Activated naive CD4-positive, alpha-beta T cell treated with anti-CD3 and anti-CD28 coated beads, Interleukin-2, amount 50 U/mL, for 24 hours (primary cell): ENCODE measurements around the gene TLR10.

Experiments used
- H3K27ac Mint-ChIP-seq: one replicate; pipeline ENCODE4 v1.8.0; 2021; ENCODE audit warnings: mild to moderate bottlenecking, mixed read lengths
- H3K27me3 Mint-ChIP-seq: one replicate; pipeline ENCODE4 v1.8.0; 2021; ENCODE audit warnings: mixed read lengths
- H3K36me3 Mint-ChIP-seq: one replicate; pipeline ENCODE4 v1.8.0; 2021; ENCODE audit warnings: mixed read lengths
- H3K4me1 Mint-ChIP-seq: one replicate; pipeline ENCODE4 v1.8.0; 2021; ENCODE audit warnings: mixed read lengths
- H3K4me3 Mint-ChIP-seq: one replicate; pipeline ENCODE4 v1.8.0; 2021; ENCODE audit warnings: mild to moderate bottlenecking, mixed read lengths
- H3K9me3 Mint-ChIP-seq: one replicate; pipeline ENCODE4 v1.8.0; 2021; ENCODE audit warnings: mixed read lengths

TLR10 gene

GRCh38 chr4:38733663-38734062 lies 49.1 kb downstream of the TLR10 start:
- Mint-ChIP-seq H3K27ac (peak overlapping the region; percentile 82), H3K27me3 (no peaks in the 10 kb centered on the region), H3K4me3 (no peak overlapping the region), H3K9me3 (peaks cover 5% of the 10 kb centered on the region), H3K36me3 (no peaks in the 10 kb centered on the region), H3K4me1 (peaks cover 19% of the 10 kb centered on the region)

GRCh38 chr4:38730830-38731646 lies 51.8 kb downstream of the TLR10 start:
- Mint-ChIP-seq H3K27ac (peak overlapping the region; percentile 35), H3K9me3 (peaks cover 5% of the 10 kb centered on the region), H3K27me3 (no peaks in the 10 kb centered on the region), H3K36me3 (no peaks in the 10 kb centered on the region), H3K4me1 (peaks cover 20% of the 10 kb centered on the region), H3K4me3 (no peak overlapping the region)

GRCh38 chr4:38730493-38730829 lies 52.3 kb downstream of the TLR10 start:
- H3K4me3 Mint-ChIP-seq = no peak overlapping the region
- no peaks in the 10 kb centered on the region for H3K36me3 Mint-ChIP-seq
- peak overlapping the region; percentile 35 for H3K27ac Mint-ChIP-seq
- no peaks in the 10 kb centered on the region for H3K27me3 Mint-ChIP-seq
- peaks cover 5% of the 10 kb centered on the region for H3K9me3 Mint-ChIP-seq
- H3K4me1 Mint-ChIP-seq = peaks cover 20% of the 10 kb centered on the region

- H3K27ac Mint-ChIP-seq = no peak overlapping the region
These were observed 54.1 kb downstream of the TLR10 start for GRCh38 chr4:38728631-38729141.

GRCh38 chr4:38724475-38724808 lies 58.3 kb downstream of the TLR10 start:
- Mint-ChIP-seq H3K36me3 (no peaks in the 10 kb centered on the region), H3K27ac (no peak overlapping the region), H3K9me3 (no peaks in the 10 kb centered on the region), H3K27me3 (no peaks in the 10 kb centered on the region), H3K4me1 (peaks cover 4% of the 10 kb centered on the region), H3K4me3 (no peak overlapping the region)

More at GRCh38 chr4:38728631-38729141, 54.1 kb downstream of the TLR10 start:
- H3K4me3 Mint-ChIP-seq = no peak overlapping the region
- peaks cover 2% of the 10 kb centered on the region for H3K9me3 Mint-ChIP-seq
- peaks cover 15% of the 10 kb centered on the region for H3K4me1 Mint-ChIP-seq
- H3K27me3 Mint-ChIP-seq = no peaks in the 10 kb centered on the region
- no peaks in the 10 kb centered on the region for H3K36me3 Mint-ChIP-seq

- H3K27me3 Mint-ChIP-seq = no peaks in the 10 kb centered on the region
- H3K36me3 Mint-ChIP-seq = no peaks in the 10 kb centered on the region
- peaks cover 3% of the 10 kb centered on the region for H3K4me1 Mint-ChIP-seq
- no peak overlapping the region for H3K4me3 Mint-ChIP-seq
- no peak overlapping the region for H3K27ac Mint-ChIP-seq
- no peaks in the 10 kb centered on the region for H3K9me3 Mint-ChIP-seq
These were observed 58.9 kb downstream of the TLR10 start for GRCh38 chr4:38723726-38724474.

- no peaks in the 10 kb centered on the region for H3K4me1 Mint-ChIP-seq
- no peaks in the 10 kb centered on the region for H3K27me3 Mint-ChIP-seq
- no peaks in the 10 kb centered on the region for H3K9me3 Mint-ChIP-seq
- H3K36me3 Mint-ChIP-seq = no peaks in the 10 kb centered on the region
- H3K4me3 Mint-ChIP-seq = no peak overlapping the region
- no peak overlapping the region for H3K27ac Mint-ChIP-seq
These were observed 59.7 kb downstream of the TLR10 start for GRCh38 chr4:38723114-38723513.
